Right renal pelvis (tissue), 4 donors: ENCODE measurements around the gene ZNF699. TPM values are rescaled to one million over a fixed set of nuclear protein-coding genes. Genes with fewer than 3 reads are reported as not detected.
"Not testable (repeated sequence)": the region's sequence is repeated elsewhere in the genome, so short reads cannot be mapped to it uniquely, and the experiment has no call there.

Source experiments
- DNase-seq, 4 donors: peaks; one replicate each; pipeline ENCODE4 v3.0.0-alpha.2; 2013; ENCODE audit warnings: low read depth in 4 of 4, low spot score in 3 of 4, missing footprints in 1 of 4
- polyA plus RNA-seq, 4 donors: library from polyadenylated mRNA; unstranded; fragments of 120-200 nt; gene quantifications; one replicate each; pipeline ENCODE4 v1.2.1, GENCODE V29; 2013; ENCODE audit not compliant: insufficient read length in 4 of 4

The ZNF699 gene
- polyA plus RNA-seq, 4 donors = 6.4 to 8.1 (median 7.3) TPM

DNA sequence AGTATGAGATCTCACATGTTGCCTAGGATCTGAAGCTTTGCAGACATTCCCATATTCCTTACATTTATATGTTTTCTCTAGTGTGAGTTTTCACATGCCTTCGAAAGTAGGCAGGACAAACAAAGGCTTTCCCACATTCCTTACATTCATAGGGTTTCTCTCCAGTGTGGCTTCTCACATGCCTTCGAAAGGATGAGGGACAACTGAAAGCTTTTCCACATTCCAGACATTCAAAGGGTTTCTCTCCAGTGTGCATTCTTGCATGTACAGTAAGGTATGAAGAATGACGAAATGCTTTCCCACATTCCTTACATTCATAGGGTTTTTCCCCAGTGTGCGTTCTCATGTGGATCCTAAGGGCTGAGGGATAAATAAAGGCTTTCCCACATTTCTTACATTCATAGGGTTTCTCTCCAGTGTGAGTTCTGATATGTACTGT lies 14.2 kb downstream of the ZNF699 start:
- no peak for DNase-seq

DNA sequence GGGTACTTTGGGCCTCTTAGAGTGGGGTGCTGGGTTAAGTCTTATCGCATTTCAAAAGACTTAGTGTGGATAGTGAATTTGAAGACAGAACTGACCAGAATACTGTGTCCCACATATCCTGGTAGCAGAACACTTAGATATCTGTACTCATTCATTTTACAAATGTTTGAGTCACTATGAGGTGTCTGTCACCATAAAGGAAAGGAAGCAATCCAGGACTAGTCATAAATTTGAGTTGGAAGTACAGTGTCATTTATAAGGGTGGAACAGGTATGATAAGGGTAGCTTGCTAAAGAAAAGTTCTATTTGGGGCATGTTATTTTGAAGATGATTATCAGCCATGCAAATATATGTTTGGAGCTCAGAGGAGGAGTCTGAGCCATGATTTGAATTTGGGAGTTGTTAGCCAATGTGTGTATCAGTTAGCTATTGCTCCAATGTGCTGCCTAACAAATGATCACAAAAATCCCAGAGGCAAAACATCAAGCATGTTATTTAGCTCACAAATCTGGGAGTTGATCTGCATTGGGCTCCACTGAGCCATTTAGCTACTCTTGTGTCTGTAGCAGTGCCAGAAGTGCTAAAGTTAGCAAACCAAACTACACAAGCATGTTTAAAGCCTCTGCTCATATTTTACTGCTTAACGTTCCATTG lies 20.3 kb downstream of the ZNF699 start:
- DNase-seq = no peak

DNA sequence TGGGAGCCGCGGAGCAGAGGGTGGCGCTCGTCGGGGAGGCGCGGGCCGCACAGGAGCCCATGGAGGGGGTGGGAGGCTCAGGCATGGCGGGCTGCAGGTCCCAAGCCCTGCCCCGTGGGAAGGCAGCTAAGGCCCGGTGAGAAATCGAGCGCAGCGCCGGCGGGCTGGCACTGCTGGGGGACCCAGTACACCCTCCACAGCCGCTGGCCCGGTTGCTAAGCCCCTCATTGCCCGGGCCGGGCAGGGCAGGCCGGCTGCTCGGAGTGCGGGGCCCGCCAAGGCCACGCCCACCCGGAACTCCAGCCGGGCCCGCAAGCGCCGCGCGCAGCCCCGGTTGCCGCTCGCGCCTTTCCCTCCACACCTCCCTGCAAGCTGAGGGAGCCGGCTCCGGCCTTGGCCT lies 26.2 kb downstream of the ZNF699 start:
- DNase-seq = not testable (repeated sequence)

DNA sequence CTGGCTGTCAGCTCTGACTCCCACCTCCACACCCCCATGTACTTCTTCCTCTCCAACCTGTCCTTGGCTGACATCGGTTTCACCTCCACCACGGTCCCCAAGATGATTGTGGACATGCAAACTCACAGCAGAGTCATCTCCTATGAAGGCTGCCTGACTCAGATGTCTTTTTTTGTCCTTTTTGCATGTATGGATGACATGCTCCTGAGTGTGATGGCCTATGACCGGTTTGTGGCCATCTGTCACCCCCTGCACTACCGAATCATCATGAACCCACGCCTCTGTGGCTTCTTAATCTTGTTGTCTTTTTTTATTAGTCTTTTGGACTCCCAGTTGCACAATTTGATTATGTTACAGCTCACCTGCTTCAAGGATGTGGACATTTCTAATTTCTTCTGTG lies 58.4 kb downstream of the ZNF699 start:
- no peak for DNase-seq

DNA sequence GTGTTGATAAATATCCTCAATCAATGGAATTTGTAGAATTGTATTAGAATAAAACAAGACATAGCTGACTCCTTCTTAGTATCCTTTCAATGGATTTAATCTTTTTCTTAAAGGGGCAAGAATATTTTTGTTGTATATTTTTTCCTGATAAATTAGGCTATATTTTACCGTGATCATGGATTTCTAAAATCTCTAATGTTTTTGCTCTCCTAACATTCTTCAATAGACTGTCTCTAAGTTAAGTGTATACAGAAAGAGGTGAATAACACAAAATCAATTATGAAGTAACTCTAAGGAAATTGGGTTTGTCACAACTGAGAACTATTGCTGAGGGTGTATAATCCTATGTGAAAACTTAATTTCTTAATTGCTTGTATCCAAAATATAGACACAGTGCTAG lies 59.0 kb downstream of the ZNF699 start, which contains the start of gene OR7E24:
Gene OR7E24, plus strand, starts transcription at position 301 of the 400 bp plus-strand sequence. CDS start 114 bp downstream, outside the sequence.
- no peak for DNase-seq

Other genes with a start within 250 kb of the ZNF699 start
- under 1 TPM in 2 of 4 donors, not detected in 2; 0.04 to 0.09 TPM for gene OR1M1, start 222.8 kb downstream of the ZNF699 start, polyA plus RNA-seq
- gene OR7G2, start 202.4 kb downstream of the ZNF699 start, polyA plus RNA-seq = under 1 TPM in 2 of 4 donors, not detected in 2; 0.03 to 0.07 TPM
- gene OR7G1, start 194.1 kb downstream of the ZNF699 start, polyA plus RNA-seq = not detected
- not detected for gene OR7G3, start 182.9 kb downstream of the ZNF699 start, polyA plus RNA-seq
- 10 to 100 TPM; 36.3 to 41.8 (median 38.9) TPM for gene ZNF317, start 169.4 kb downstream of the ZNF699 start, polyA plus RNA-seq
- under 1 TPM; 0.06 to 0.13 (median 0.08) TPM for gene OR7D2, start 130.9 kb downstream of the ZNF699 start, polyA plus RNA-seq
- gene OR7D4, start 90.2 kb downstream of the ZNF699 start, polyA plus RNA-seq = under 1 TPM in 1 of 4 donors, not detected in 3; 0.03 TPM
- not detected for gene OR7E24, start 58.9 kb downstream of the ZNF699 start, polyA plus RNA-seq
- gene ZNF559, start 14.3 kb upstream of the ZNF699 start, polyA plus RNA-seq = 10 to 100 TPM; 48.8 to 70.0 (median 64.0) TPM
- 10 to 100 TPM in 3 of 4 donors, 1 to 10 TPM in 1; 9.9 to 12.7 (median 11.1) TPM for gene ZNF177, start 53.2 kb upstream of the ZNF699 start, polyA plus RNA-seq
- gene ZNF266, start 125.7 kb upstream of the ZNF699 start, polyA plus RNA-seq = 10 to 100 TPM; 30.1 to 48.8 (median 44.8) TPM
- under 1 TPM; 0.43 to 0.89 (median 0.71) TPM for gene ZNF560, start 188.8 kb upstream of the ZNF699 start, polyA plus RNA-seq
- 10 to 100 TPM; 19.8 to 25.1 (median 22.8) TPM for gene ZNF426, start 228.8 kb upstream of the ZNF699 start, polyA plus RNA-seq